ENCODE results near the gene MINK1. TPM values are rescaled to one million over a fixed set of nuclear protein-coding genes. Genes with fewer than 3 reads are reported as not detected.

Gene MINK1
- polyA plus RNA-seq (2013) = 54.5 and 55.2 TPM in 2 replicates

GRCh38 chr17:4833178-4833940 is at the start of gene MINK1:
MINK1 (plus strand) TSS chr17:4833340; CDS start chr17:4833584, 244 bp downstream.
- Histone ChIP-seq H2AFZ (ENCODE audit: insufficient read depth, low read length, poor library complexity) (peak within 1 kb of the TSS; percentile 90), H3K4me1 (ENCODE audit: control insufficient read depth in 1 of 2, insufficient read depth in 2 of 2, low read length in 2 of 2) (peaks cover 13 to 21% of the 10 kb centered on the region in 2 experiments), H3K27ac (ENCODE audit: low read depth, low read length) (peak within 1 kb of the TSS; percentile 72), H3K4me3 (ENCODE audit: low read depth, low read length) (peak within 1 kb of the TSS; percentile 98), H3K27me3 (ENCODE audit: insufficient read depth, low read length) (no peaks in the 10 kb centered on the region), H4K91ac (ENCODE audit: low read depth, low read length) (peak within 1 kb of the TSS; percentile 97), H3K23ac (ENCODE audit: low read length) (no peak within 1 kb of the TSS), H3K9ac (ENCODE audit: low read length) (peak within 1 kb of the TSS; percentile 83), H3K79me2 (ENCODE audit: control insufficient read depth, insufficient read depth, low read length, poor library complexity) (peaks cover 28% of the 10 kb centered on the region), H2BK120ac (ENCODE audit: insufficient read depth, low read length, poor library complexity) (peak within 1 kb of the TSS; percentile 96), H2BK12ac (ENCODE audit: low read length) (peak within 1 kb of the TSS; percentile 58), H3K4me2 (ENCODE audit: low read length) (peak within 1 kb of the TSS; percentile 98), H3K79me1 (ENCODE audit: low read length) (peaks cover 11% of the 10 kb centered on the region), H4K12ac (ENCODE audit: low read depth, low read length) (peak within 1 kb of the TSS; percentile 81), H3K14ac (ENCODE audit: low read length) (peak within 1 kb of the TSS; percentile 97), H2AK5ac (ENCODE audit: low read length) (peak within 1 kb of the TSS; percentile 95), H3K36me3 (ENCODE audit: control insufficient read depth in 1 of 2, insufficient read depth in 2 of 2, low read length in 2 of 2) (peaks cover 4 to 7% of the 10 kb centered on the region in 2 experiments), H3K9me3 (ENCODE audit: insufficient read depth, low read depth, low read length) (no peaks in the 10 kb centered on the region), H3K4ac (ENCODE audit: low read depth, low read length) (peak within 1 kb of the TSS; percentile 93), H2BK5ac (ENCODE audit: low read depth, low read length, poor library complexity) (peak within 1 kb of the TSS; percentile 91), H4K8ac (ENCODE audit: low read depth, low read length) (peak within 1 kb of the TSS; percentile 90), H3K18ac (ENCODE audit: low read length) (peak within 1 kb of the TSS; percentile 99)
- DNase-seq = peak; percentile 94 to 99
- WGBS (ENCODE audit: extremely low coverage, insufficient coverage, insufficient read length) = no CpG with 5 or more reads among the region's 91 CpGs

DNA sequence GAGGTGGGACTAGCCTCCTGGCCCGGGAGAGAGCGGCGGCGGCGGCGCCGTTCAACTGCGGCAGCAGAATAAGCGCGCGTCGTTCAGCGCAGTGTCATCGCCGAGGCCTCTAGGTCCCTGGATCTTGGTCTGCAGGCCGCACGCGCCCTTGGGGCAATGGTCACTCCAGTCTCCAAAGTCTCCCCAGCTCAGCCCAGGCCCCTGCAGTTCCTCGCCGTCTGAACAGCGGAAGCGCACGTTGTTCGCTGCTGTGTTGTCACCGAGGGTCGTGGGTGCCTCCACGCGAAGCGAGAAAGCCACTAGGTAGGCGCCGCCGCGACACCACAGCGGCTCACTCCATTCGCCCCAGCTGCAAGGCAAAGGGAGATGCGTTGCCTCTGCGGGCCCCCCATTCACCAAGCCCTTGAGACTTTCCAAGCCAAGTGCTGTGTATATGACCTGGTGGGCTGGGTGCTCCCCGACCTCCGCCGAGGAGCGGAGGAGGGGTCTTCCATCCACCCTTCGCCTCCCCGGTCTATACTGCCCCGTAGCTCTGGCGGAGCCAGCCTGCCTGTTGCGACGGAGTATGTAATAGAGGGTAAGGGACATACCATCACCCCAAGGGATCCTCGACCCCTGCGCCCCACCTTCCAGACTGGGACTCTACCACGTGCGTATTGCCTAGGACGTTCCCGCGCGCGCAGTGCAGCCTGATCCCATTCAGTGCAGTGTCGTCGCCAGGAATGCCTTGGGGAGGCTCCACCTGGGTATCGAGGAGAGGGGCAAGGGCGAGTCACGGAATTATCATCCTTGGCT is 47.6 kb upstream of the MINK1 start:
- Histone ChIP-seq H3K79me1 (ENCODE audit: low read length) (peaks cover 15% of the 10 kb centered on the region), H3K4me2 (ENCODE audit: low read length) (no peak overlapping the region), H2AK5ac (ENCODE audit: low read length) (no peak overlapping the region), H3K9ac (ENCODE audit: low read length) (no peak overlapping the region), H3K4me3 (ENCODE audit: low read depth, low read length) (no peak overlapping the region), H3K4me1 (ENCODE audit: control insufficient read depth in 1 of 2, insufficient read depth in 2 of 2, low read length in 2 of 2) (peaks cover 5 to 8% of the 10 kb centered on the region in 2 experiments), H4K8ac (ENCODE audit: low read depth, low read length) (no peak overlapping the region), H3K27me3 (ENCODE audit: insufficient read depth, low read length) (no peaks in the 10 kb centered on the region), H3K79me2 (ENCODE audit: control insufficient read depth, insufficient read depth, low read length, poor library complexity) (peaks cover 11% of the 10 kb centered on the region), H4K12ac (ENCODE audit: low read depth, low read length) (no peak overlapping the region), H3K23ac (ENCODE audit: low read length) (no peak overlapping the region), H2BK12ac (ENCODE audit: low read length) (no peak overlapping the region), H3K27ac (ENCODE audit: low read depth, low read length) (no peak overlapping the region), H3K4ac (ENCODE audit: low read depth, low read length) (no peak overlapping the region), H2BK5ac (ENCODE audit: low read depth, low read length, poor library complexity) (no peak overlapping the region), H2BK120ac (ENCODE audit: insufficient read depth, low read length, poor library complexity) (no peak overlapping the region), H3K9me3 (ENCODE audit: insufficient read depth, low read depth, low read length) (peaks cover 5% of the 10 kb centered on the region), H2AFZ (ENCODE audit: insufficient read depth, low read length, poor library complexity) (no peak overlapping the region), H3K36me3 (ENCODE audit: control insufficient read depth in 1 of 2, insufficient read depth in 2 of 2, low read length in 2 of 2) (no peaks in the 10 kb centered on the region), H3K14ac (ENCODE audit: low read length) (no peak overlapping the region), H4K91ac (ENCODE audit: low read depth, low read length) (no peak overlapping the region), H3K18ac (ENCODE audit: low read length) (no peak overlapping the region)
- WGBS (ENCODE audit: extremely low coverage, insufficient coverage, insufficient read length) = no CpG with 5 or more reads among the region's 61 CpGs
- DNase-seq = no peak

DNA sequence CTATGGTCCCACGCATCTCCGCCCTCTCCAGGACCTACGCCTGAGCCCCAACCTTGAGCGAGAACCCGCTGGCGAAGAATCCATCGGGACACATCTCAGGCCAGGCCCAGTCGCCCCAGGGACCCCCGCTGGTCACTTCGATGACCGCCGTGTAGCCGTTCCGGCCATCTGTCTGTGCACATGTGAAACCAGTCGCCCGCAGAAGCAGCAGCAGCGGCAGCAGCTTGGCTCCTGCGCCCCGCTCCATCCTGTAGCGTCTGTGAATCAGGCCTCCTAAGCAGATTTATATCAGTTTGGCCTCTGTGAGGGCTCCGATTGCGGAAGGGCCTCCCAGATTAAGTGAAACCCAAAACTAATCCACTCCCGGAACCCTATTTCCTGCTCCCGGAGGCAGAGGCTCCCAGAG is 47.0 kb upstream of the MINK1 start, which contains the start of gene VMO1:
VMO1 (minus strand) TSS at position 259 of the 406 bp plus-strand sequence; CDS start at position 247, 12 bp downstream.
- no peak within 1 kb of the TSS for H3K4me3 ChIP-seq (ENCODE audit: low read depth, low read length)
- no peak within 1 kb of the TSS for H2AFZ ChIP-seq (ENCODE audit: insufficient read depth, low read length, poor library complexity)
- H3K4ac ChIP-seq (ENCODE audit: low read depth, low read length) = no peak within 1 kb of the TSS
- WGBS (ENCODE audit: extremely low coverage, insufficient coverage, insufficient read length) = no CpG with 5 or more reads among the region's 24 CpGs
- peaks cover 5% of the 10 kb centered on the region for H3K9me3 ChIP-seq (ENCODE audit: insufficient read depth, low read depth, low read length)
- H4K12ac ChIP-seq (ENCODE audit: low read depth, low read length) = no peak within 1 kb of the TSS
- H3K79me2 ChIP-seq (ENCODE audit: control insufficient read depth, insufficient read depth, low read length, poor library complexity) = peaks cover 11% of the 10 kb centered on the region
- H3K4me2 ChIP-seq (ENCODE audit: low read length) = no peak within 1 kb of the TSS
- no peak within 1 kb of the TSS for H3K18ac ChIP-seq (ENCODE audit: low read length)
- no peak within 1 kb of the TSS for H4K8ac ChIP-seq (ENCODE audit: low read depth, low read length)
- no peaks in the 10 kb centered on the region for H3K36me3 ChIP-seq (ENCODE audit: control insufficient read depth in 1 of 2, insufficient read depth in 2 of 2, low read length in 2 of 2)
- no peaks in the 10 kb centered on the region for H3K27me3 ChIP-seq (ENCODE audit: insufficient read depth, low read length)
- H2AK5ac ChIP-seq (ENCODE audit: low read length) = no peak within 1 kb of the TSS
- H3K4me1 ChIP-seq (ENCODE audit: control insufficient read depth in 1 of 2, insufficient read depth in 2 of 2, low read length in 2 of 2) = peaks cover 6 to 8% of the 10 kb centered on the region in 2 experiments
- no peak within 1 kb of the TSS for H2BK12ac ChIP-seq (ENCODE audit: low read length)
- H3K14ac ChIP-seq (ENCODE audit: low read length) = no peak within 1 kb of the TSS
- no peak within 1 kb of the TSS for H3K23ac ChIP-seq (ENCODE audit: low read length)
- H3K9ac ChIP-seq (ENCODE audit: low read length) = no peak within 1 kb of the TSS
- no peak within 1 kb of the TSS for H3K27ac ChIP-seq (ENCODE audit: low read depth, low read length)
- H2BK120ac ChIP-seq (ENCODE audit: insufficient read depth, low read length, poor library complexity) = no peak within 1 kb of the TSS
- no peak within 1 kb of the TSS for H4K91ac ChIP-seq (ENCODE audit: low read depth, low read length)
- H2BK5ac ChIP-seq (ENCODE audit: low read depth, low read length, poor library complexity) = no peak within 1 kb of the TSS
- no peak for DNase-seq
- peaks cover 16% of the 10 kb centered on the region for H3K79me1 ChIP-seq (ENCODE audit: low read length)

DNA sequence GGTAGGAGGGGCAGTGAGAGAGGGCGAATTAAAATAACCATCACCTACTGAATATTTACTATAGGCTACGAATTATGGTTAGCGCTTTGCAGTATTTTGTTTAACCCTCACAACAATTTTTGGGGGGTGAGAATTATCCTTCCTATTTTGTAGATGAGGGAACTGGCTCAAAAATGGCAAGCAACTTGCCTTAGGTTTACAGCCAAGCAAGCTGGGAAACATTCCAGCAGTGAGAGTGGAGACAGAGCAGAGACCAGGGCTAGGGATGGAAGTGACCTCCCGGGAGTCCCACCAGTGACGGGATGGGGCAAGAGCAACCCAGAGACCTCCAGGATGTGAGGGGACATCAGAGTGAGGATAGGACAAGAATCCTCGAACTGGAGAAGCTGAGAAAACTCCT is 46.6 kb upstream of the MINK1 start:
- Histone ChIP-seq H3K14ac (ENCODE audit: low read length) (no peak overlapping the region), H3K79me2 (ENCODE audit: control insufficient read depth, insufficient read depth, low read length, poor library complexity) (peaks cover 11% of the 10 kb centered on the region), H3K4me2 (ENCODE audit: low read length) (no peak overlapping the region), H3K9me3 (ENCODE audit: insufficient read depth, low read depth, low read length) (peaks cover 5% of the 10 kb centered on the region), H3K4ac (ENCODE audit: low read depth, low read length) (no peak overlapping the region), H4K8ac (ENCODE audit: low read depth, low read length) (no peak overlapping the region), H3K18ac (ENCODE audit: low read length) (no peak overlapping the region), H2BK12ac (ENCODE audit: low read length) (no peak overlapping the region), H3K27ac (ENCODE audit: low read depth, low read length) (no peak overlapping the region), H2AK5ac (ENCODE audit: low read length) (no peak overlapping the region), H3K27me3 (ENCODE audit: insufficient read depth, low read length) (no peaks in the 10 kb centered on the region), H4K91ac (ENCODE audit: low read depth, low read length) (no peak overlapping the region), H3K79me1 (ENCODE audit: low read length) (peaks cover 16% of the 10 kb centered on the region), H2AFZ (ENCODE audit: insufficient read depth, low read length, poor library complexity) (no peak overlapping the region), H2BK120ac (ENCODE audit: insufficient read depth, low read length, poor library complexity) (no peak overlapping the region), H3K36me3 (ENCODE audit: control insufficient read depth in 1 of 2, insufficient read depth in 2 of 2, low read length in 2 of 2) (no peaks in the 10 kb centered on the region), H3K9ac (ENCODE audit: low read length) (no peak overlapping the region), H4K12ac (ENCODE audit: low read depth, low read length) (no peak overlapping the region), H3K23ac (ENCODE audit: low read length) (no peak overlapping the region), H3K4me3 (ENCODE audit: low read depth, low read length) (no peak overlapping the region), H2BK5ac (ENCODE audit: low read depth, low read length, poor library complexity) (no peak overlapping the region), H3K4me1 (ENCODE audit: control insufficient read depth in 1 of 2, insufficient read depth in 2 of 2, low read length in 2 of 2) (peaks cover 6 to 8% of the 10 kb centered on the region in 2 experiments)
- no peak for DNase-seq
- WGBS (ENCODE audit: extremely low coverage, insufficient coverage, insufficient read length) = no CpG with 5 or more reads among the region's 6 CpGs

All from trophoblast cell (in vitro differentiated cells and primary cell).